Measurements from ENCODE around the gene FABP1. TPM values are rescaled to one million over a fixed set of nuclear protein-coding genes. Genes with fewer than 3 reads are reported as not detected.

Gene FABP1
- total and polyA plus RNA-seq, 2 of the 8 experiments (the other 6 are each of a cell fraction or from before 2014, with no cell fraction given), result 0.09 TPM; not detected in 1

DNA sequence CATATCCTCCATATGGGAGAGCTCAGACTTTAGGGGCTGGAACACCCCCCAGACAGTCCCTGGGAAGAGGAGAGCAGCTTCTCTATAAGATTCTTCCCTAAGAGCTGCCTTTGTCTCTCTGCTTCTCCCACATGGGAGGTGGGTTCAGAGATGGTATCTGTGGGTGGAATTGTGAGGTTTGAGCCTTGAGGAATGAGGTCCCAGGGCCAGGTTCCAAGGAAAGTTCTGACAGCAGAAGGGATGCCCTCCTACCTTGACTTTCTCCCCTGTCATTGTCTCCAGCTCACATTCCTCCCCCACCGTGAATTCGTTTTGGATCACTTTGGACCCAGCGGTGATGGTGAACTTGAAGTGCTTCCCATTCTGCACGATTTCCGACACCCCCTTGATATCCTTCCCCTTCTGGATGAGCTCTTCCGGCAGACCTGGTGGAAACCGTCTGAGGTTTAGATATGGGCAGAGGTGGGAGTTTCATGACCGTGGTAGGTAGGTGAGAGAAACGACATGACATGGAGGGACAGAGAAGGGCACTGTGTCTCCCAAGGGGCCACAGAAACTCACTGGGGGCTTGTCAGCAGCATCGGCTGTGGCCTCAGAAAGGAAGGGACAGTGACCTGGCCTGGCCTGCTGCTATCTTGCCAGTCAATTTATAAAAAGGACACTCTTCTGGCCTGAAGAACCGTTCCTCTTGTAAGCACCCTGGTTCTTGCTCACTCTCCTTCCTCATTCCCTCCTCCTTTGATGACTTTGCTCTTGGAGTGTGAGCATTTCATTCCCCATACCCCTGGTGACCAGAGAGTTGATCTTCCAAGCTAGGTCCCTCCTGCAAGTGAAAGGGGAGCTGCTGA, 1.7 kb downstream of the FABP1 start:
- Histone ChIP-seq H3K14ac (ENCODE audit: insufficient read length) (no peak overlapping the region), H2AFZ (ENCODE audit: low read length) (no peak overlapping the region), H2BK5ac (ENCODE audit: low read depth, low read length) (no peak overlapping the region), H3K23ac (ENCODE audit: insufficient read length) (no peak overlapping the region), H3K27ac (ENCODE audit: low read depth, low read length) (no peak overlapping the region), H3K36me3 (ENCODE audit: control insufficient read depth in 2 of 4, insufficient read depth in 4 of 4, low read length in 3 of 4) (no peaks in the 10 kb centered on the region), H3K9ac (replicated peaks in 1 of 4; ENCODE audit: extremely low read depth in 1 of 4, low read depth in 3 of 4, low read length in 3 of 4) (no peak overlapping the region), H4K5ac (ENCODE audit: insufficient read length, low read depth, low read length) (no peak overlapping the region), H4K20me1 (replicated peaks in 1 of 2; ENCODE audit: control insufficient read depth in 1 of 2, insufficient read depth in 2 of 2, low read length in 2 of 2) (no peaks in the 10 kb centered on the region), H2AK5ac (ENCODE audit: low read depth, low read length) (no peak overlapping the region), H3K4me2 (ENCODE audit: insufficient read depth in 1 of 2, low read depth in 2 of 2, low read length in 2 of 2) (no peak overlapping the region), H2BK20ac (ENCODE audit: low read length) (no peak overlapping the region), H2BK15ac (ENCODE audit: low read length) (no peak overlapping the region), H3K4me3 (ENCODE audit: extremely low read depth in 1 of 4, insufficient read depth in 2 of 4, low read depth in 3 of 4, low read length in 4 of 4) (no peak overlapping the region), H3K23me2 (ENCODE audit: low read depth, low read length) (no peaks in the 10 kb centered on the region; the same call in 1 of the 2 replicates), H2BK120ac (replicated peaks; ENCODE audit: low read depth, low read length) (no peak overlapping the region), H3K9me3 (ENCODE audit: insufficient read depth in 2 of 2, low read depth in 1 of 2, low read length in 1 of 2) (no peaks in the 10 kb centered on the region), H3K18ac (ENCODE audit: extremely low read depth, low read length) (no peak overlapping the region), H3K79me1 (ENCODE audit: low read depth, low read length) (no peaks in the 10 kb centered on the region; the same call in 1 of the 2 replicates), H3K4ac (replicated peaks; ENCODE audit: insufficient read length, low read depth, low read length) (no peak overlapping the region), H3K27me3 (replicated peaks in 1 of 4; ENCODE audit: control insufficient read depth in 3 of 4, extremely low read depth in 1 of 4, insufficient read depth in 3 of 4, low read length in 3 of 4) (no peaks in the 10 kb centered on the region), H3K56ac (replicated peaks; ENCODE audit: insufficient read length, low read depth, low read length) (no peak overlapping the region), H4K8ac (ENCODE audit: extremely low read depth, insufficient read depth, low read length) (no peak overlapping the region), H3K79me2 (ENCODE audit: control insufficient read depth in 1 of 2, insufficient read depth in 2 of 2, low read length in 2 of 2) (no peaks in the 10 kb centered on the region), H2BK12ac (ENCODE audit: low read depth, low read length) (no peak overlapping the region), H3K4me1 (replicated peaks in 1 of 4; ENCODE audit: control insufficient read depth in 3 of 4, insufficient read depth in 4 of 4, low read length in 3 of 4) (no peaks in the 10 kb centered on the region), H4K91ac (replicated peaks; ENCODE audit: insufficient read length, low read length) (no peak overlapping the region)
- WGBS, 2 experiments (ENCODE audit: extremely low coverage in 1 of 2, insufficient coverage in 1 of 2, insufficient read length in 1 of 2, insufficient replicate concordance in 2 of 2, low coverage in 1 of 2, low lambda C conversion rate in 2 of 2, missing lambda C conversion rate in 1 of 2), result 88% methylated on average over 11 of the region's 11 CpGs; no CpG with 5 or more reads in 1 of the 2 experiments
- TF ChIP-seq TCF12 (IDR thresholded peaks at IDR 0.05; ENCODE audit: low read depth, low read length) (no peak), RNF2 (IDR thresholded peaks at IDR 0.05; ENCODE audit: borderline replicate concordance, low read depth, low read length, missing control alignments, poor library complexity, severe bottlenecking) (no peak), KDM1A (IDR thresholded peaks at IDR 0.05; ENCODE audit: borderline replicate concordance, low read length) (no peak), TAF7 (optimal IDR thresholded peaks at IDR 0.05; ENCODE audit: borderline replicate concordance, low read depth, low read length) (no peak), SP2 (IDR thresholded peaks at IDR 0.05; ENCODE audit: low read length) (no peak), RXRA (IDR thresholded peaks at IDR 0.05; ENCODE audit: insufficient read depth, low read depth, low read length) (no peak), CBX5 (IDR thresholded peaks at IDR 0.05; ENCODE audit: low read depth, low read length) (no peak), PHF8 (conservative IDR thresholded peaks at IDR 0.05; ENCODE audit: low read depth, low read length) (no peak), TEAD4 (IDR thresholded peaks at IDR 0.05; ENCODE audit: low read depth, low read length) (no peak), JUND (IDR thresholded peaks at IDR 0.05; ENCODE audit: low read length) (no peak)
- POLR2A ChIA-PET (ENCODE audit: partially characterized antibody), result interaction anchor here (0.8 kb wide), 1 partner anchor 19 kb away, joined by 3 read pairs; no protein-coding TSS in a partner anchor
- DNase-seq (ENCODE audit: low read depth in 1 of 2, low spot score in 2 of 2) (no peak), FAIRE-seq (no peak)
- CTCF ChIA-PET (ENCODE audit: partially characterized antibody), result interaction anchor here (0.7 to 2.6 kb wide), 5 partner anchors 10 to 65 kb away, joined by 3 to 8 read pairs (median 5); no protein-coding TSS in a partner anchor

Measured in H1 (cell line).